GM18508 (cell line): ENCODE data around the gene GARIN3.
A peak's percentile ranks its signal among the peaks of the same experiment; 100 is the strongest.
"Not testable (repeated sequence)": the region's sequence is repeated elsewhere in the genome, so short reads cannot be mapped to it uniquely, and the experiment has no call there.

Experiments
- ATAC-seq: cut with Tn5 transposase; IDR thresholded peaks from one replicate; pipeline ENCODE4 v1.9.1; 2021; ENCODE audit warnings: moderate number of reproducible peaks; ENCODE audit not compliant: insufficient read depth, unreplicated experiment

The GARIN3 gene

DNA sequence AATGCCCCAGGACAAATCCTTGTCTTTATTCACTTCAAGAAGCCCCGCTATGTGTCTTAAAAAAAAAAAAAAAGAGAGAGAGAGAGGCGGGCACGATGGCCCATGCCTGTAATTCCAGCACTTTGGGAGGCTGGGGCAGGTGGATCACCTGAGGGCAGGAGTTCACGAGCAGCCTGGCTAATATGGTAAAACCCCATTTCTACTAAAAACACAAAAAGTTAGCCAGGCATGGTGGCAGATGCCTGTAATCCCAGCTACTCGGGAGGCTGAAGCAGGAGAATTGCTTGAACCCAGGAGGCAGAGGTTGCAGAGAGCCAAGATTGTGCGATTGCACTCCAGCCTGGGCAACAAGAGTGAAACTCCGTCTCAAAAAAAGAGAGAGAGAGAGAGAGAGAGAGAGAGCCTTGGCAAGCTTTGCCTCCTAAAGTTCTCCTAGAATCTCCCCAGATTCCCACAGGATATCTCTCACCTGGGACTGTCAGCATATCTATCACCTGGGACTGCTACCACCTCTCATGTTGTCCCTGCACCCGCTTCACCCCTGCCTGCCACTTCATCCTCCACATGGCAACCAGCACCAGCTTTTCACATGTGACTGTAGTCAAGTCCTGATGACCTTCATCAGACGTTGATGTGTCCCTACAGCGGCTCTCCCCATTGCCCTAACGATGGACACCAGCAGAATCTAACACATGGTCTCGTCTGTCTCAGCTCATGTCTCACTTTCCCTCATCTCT lies 20.4 kb upstream of the GARIN3 start:
- no peak for ATAC-seq

- not testable (repeated sequence) for ATAC-seq
Observed at GRCh38 chr5:157185122-157185521, 19.1 kb upstream of the GARIN3 start.

- ATAC-seq: no peak
Observed at GRCh38 chr5:157184117-157184670, 18.1 kb upstream of the GARIN3 start.

- ATAC-seq: no peak
Observed at GRCh38 chr5:157182143-157182757, 16.2 kb upstream of the GARIN3 start.

DNA sequence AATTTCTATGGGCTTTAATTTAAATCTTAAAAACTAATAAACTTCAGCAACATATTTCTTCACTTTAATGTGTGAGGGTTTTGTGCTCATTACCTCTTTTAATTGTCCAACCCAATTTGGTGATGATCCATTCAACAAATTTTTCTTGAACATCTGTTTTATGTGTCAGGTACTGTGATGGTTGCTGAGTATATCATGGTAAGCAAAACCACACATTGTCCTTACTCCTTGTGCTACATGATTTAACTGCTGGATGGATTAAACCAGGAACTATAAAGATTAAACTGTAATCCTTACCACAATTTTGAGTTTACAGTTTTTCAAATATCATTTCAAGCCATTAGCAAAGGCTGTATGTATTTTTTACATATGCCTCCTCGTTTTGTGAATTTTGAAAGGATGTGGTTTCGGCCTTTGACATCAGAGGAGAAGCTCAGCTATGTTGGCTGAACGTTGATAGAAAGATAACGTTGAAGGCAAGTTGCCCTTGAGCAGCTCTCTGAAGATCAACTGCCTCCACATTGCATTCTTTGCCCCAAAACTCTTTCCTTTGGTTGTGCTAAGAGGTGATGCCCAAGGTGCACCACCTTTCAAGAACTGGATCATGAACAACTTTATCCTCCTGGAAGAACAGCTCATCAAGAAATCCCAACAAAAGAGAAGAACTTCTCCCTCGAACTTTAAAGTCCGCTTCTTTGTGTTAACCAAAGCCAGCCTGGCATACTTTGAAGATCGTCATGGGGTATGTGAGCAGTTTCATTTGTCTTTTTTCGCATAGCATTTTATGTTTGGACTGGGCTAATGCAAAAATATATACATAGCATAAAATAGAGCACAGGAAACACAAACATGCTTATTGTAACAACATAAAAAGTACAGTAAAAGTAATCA lies 14.6 kb upstream of the GARIN3 start, which contains the start of gene ITK:
Gene ITK (plus strand): TSS at position 467 of the 891 bp plus-strand sequence. CDS start 138 bp downstream, at position 605.
- no peak for ATAC-seq

- no peak for ATAC-seq
Observed at GRCh38 chr5:157178966-157179365, 12.9 kb upstream of the GARIN3 start.

DNA sequence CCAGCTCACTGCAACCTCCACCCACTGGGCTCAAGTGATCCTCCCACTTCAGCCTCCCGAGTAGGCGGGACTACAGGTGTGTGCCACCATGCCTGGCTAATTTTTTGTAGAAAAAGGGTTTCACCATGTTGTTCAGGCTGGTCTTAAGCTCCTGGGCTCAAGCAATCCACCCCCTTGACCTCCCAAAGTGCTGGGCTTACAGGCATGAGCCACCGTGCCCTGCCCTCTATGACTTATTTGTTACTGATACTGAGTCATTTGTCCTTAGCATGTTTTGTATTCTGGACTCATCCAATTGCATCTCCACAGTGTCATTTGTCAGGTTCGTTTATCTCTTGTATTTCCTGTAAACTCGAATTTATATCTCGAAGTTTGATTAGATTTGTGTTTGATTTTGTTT lies 11.9 kb upstream of the GARIN3 start:
- ATAC-seq: no peak

GRCh38 chr5:157175071-157175612 lies 9.1 kb upstream of the GARIN3 start:
- no peak for ATAC-seq

GRCh38 chr5:157172403-157172802 lies 6.3 kb upstream of the GARIN3 start:
- ATAC-seq: peak; percentile 99

GRCh38 chr5:157168286-157168685 lies 2.2 kb upstream of the GARIN3 start:
- ATAC-seq: no peak

DNA sequence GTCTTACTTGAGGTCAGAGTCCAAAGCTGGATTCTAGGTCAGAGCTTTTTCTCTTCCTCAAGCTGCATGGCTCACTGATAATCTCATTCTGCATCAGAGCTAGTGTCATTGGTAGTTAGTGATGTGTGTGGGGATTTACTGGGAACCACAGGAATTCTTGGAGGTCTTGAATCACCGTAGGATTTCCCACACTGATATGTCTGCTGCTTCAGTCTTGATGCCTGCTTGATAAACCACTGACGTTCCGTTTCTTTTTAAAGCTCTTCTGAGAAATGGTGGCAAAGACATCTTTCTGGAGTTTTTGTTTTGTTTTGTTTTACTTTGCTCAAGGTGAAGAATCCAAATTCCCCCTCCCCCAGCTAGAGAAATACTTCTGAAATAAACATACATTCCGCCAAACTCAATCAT lies 1.2 kb upstream of the GARIN3 start:
- ATAC-seq: no peak

DNA sequence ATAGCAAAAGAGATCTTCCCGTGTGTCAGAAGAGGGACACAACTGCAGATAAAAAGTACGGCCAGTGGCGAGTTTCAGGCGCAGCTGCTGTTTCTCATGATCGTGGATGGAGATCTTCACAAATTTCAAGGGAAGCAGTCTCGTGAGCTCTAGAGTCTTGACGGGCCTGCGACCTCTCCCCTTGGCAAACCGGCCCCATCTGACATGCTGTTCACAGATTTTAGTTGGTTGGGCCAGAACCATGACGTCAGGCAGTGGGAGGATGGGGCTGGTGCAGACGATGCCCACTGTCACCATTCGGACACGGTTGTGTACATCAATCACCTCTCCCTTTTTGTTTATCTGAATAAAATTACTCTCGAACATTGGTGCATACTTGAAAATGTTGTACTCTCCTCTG lies 396 bp downstream of the GARIN3 start:
- no peak for ATAC-seq

GRCh38 chr5:157165261-157165660 lies 803 bp downstream of the GARIN3 start:
- ATAC-seq: no peak

DNA sequence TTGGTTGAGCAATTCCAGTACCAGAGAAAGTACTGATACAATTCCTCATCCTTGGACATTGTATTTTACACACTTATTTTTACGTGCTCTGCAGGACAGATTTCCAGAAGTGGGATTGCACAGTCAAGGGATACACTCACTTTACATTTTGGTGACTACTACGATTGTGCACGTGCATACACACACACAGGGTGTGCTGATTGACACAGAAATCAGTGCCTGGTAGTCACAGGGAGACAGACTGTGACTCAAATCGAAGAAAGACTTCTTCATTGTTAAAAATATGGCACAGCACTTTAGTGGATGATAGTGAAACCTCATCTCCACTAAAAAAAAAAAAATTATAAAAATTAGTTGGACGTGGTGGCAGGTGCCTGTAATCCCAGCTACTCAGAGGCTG lies 1.5 kb downstream of the GARIN3 start:
- no peak for ATAC-seq

- no peak for ATAC-seq
Observed at GRCh38 chr5:157162919-157163510, 3.0 kb downstream of the GARIN3 start.

DNA sequence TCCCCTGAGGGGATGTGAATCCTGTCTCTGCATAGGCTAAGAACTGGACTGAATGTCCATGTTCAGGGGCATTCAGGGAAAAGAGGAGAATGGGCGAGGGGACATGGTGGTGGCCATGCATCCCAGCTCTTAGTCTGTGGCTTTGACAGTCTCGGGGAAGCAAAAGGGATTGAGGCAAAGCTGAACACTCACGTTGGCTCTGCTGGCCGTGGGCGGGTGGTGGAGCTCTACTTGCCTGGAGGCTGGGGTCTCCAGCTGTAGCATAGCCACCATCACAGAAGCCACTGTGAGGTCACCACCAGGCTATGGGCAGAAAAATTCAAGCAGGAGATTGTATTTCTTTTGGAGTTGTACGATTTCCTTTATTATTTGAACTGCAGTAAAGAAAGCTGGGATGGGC lies 4.1 kb downstream of the GARIN3 start:
- ATAC-seq: no peak

DNA sequence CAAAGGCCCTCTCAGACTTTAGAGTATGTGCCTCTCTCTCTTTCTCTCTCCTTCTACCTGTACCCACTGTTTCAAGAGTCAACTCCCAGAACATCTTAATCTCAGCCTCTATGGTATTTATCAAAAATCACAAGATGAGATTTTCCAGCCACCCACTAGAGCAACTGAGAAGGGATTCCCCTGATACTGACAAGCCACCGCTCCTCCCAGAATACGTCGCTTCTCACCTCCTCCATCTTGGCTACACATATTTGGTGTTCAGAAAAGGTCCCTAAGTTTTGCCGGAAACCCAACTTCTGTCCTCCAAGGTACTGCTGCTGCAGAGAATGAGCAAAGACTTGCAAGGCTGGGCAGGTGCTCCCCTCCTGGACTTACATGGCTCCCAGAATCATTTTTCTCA lies 6.1 kb downstream of the GARIN3 start:
- no peak for ATAC-seq

GRCh38 chr5:157159209-157159751 lies 6.8 kb downstream of the GARIN3 start:
- no peak for ATAC-seq

DNA sequence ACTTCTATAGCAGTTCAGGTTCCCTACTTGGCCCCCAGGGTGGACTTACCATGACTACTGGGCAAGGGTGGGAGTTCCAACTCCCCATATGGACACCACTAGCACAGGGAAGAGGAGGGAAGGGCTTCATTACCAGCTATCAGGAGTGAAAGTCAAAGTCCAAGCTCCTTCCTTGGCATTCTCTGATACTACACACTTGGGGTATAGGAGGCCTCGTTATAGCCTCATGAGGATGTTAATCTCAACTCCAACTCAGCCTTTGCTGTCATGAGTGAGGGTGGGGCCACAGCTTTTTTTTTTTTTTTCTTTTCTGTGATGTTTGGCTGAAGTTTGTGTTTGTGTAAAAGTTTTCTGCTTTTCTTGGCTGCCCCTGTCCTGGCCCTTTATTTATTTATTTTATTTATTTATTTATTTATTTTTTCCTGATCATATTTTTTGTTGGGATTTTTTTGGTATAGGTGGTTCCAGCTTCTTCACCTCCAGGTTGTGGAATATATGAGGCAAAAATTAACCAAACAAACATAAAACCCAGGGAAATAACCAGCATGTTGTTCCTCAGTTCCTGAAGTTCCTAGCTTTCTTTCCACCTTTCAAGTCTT lies 8.7 kb downstream of the GARIN3 start:
- no peak for ATAC-seq
